Colonic mucosa (tissue), 4 donors: Measurements from ENCODE around the gene GSTM4. TPM values are rescaled to one million over a fixed set of nuclear protein-coding genes. Genes with fewer than 3 reads are reported as not detected.
"Not testable (repeated sequence)": the region's sequence is repeated elsewhere in the genome, so short reads cannot be mapped to it uniquely, and the experiment has no call there.

Experiments
- DNase-seq: peaks from one replicate; pipeline ENCODE4 v3.0.0-alpha.2; 2020
- H3K27ac ChIP-seq: fragments of 200-600 bp; one replicate; pipeline ENCODE4 v1.8.0; 2021
- H3K27me3 ChIP-seq: fragments of 200-600 bp; one replicate; pipeline ENCODE4 v1.8.0; 2021
- H3K36me3 ChIP-seq: fragments of 200-600 bp; one replicate; pipeline ENCODE4 v1.8.0; 2021
- H3K4me1 ChIP-seq: fragments of 200-600 bp; one replicate; pipeline ENCODE4 v1.8.0; 2021; ENCODE audit warnings: mild to moderate bottlenecking
- H3K4me3 ChIP-seq: fragments of 200-600 bp; one replicate; pipeline ENCODE4 v1.8.0; 2021
- H3K9ac ChIP-seq, 2 donors: one replicate each; pipeline ENCODE4 v1.7.0; 2013; ENCODE audit warnings: control low read depth in 2 of 2, low read depth in 2 of 2, low read length in 2 of 2
- H3K9me3 ChIP-seq: fragments of 200-600 bp; one replicate; pipeline ENCODE4 v1.8.0; 2021
- intact Hi-C: fragments of 100-400 bp; cut with DNase I; formaldehyde crosslinking; loops from one replicate; pipeline ENCODE4 v1.14.1; 2022
- total RNA-seq, 2 donors: library from RNA; stranded (reverse); fragmentation: NEBNext Ultra II Directional in 1 of 2; extraction: Animal tissue kit (Norgen Biotek cat#: 25700) in 1 of 2; gene quantifications; one replicate each; pipeline ENCODE4 v1.2.1, GENCODE V29; 2021
- TF ChIP-seq, protein P1 (sequence below): fragments of 200-600 bp; IDR thresholded peaks from one replicate; pipeline ENCODE4 v1.8.0; 2022; ENCODE audit warnings: antibody characterized with exemption, mild to moderate bottlenecking
- donor health status: healthy.
- donor health status: DM: no; HTN: no; CAD: no.
- donor health status: DM: no; HTN: no; CAD: no.

GSTM4 gene
- total RNA-seq, 2 donors from 2014 or later, result 62.6 to 77.4 TPM

DNA sequence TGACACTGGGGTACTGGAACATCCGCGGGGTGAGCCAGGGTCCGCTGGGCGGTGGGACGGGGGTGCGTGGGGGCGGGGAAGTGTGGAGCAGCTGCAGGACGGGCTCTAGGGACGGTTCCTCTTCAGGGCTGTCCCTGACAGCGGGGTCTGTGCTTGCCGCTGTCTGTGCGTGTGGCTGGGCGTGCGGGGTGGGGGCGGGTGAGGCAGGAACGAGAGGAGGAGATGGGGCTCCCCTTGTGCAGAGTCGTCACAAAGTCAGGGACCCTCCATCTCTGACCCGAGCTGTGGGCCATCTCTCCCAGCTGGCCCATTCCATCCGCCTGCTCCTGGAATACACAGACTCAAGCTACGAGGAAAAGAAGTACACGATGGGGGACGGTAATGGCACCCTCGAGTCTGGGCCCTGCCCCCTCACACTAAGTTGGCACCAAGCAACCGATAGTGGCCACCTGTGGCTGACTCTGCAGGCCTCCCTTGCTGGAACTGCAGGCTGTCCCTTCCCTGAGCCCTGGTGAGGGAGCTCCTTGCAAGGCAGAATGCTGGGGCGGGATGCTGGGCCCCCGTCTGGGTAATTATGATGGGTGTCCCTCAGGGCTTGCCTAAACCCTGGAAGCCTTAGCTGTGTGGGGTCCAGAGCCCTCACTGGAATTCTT lies 12.3 kb downstream of the GSTM4 start:
- Histone ChIP-seq H3K4me3 (peak overlapping the region; percentile 40), H3K27ac (no peak overlapping the region), H3K36me3 (no peaks in the 10 kb centered on the region), H3K27me3 (no peaks in the 10 kb centered on the region), H3K4me1 (no peaks in the 10 kb centered on the region), H3K9ac (peak overlapping the region; percentile 62 to 68), H3K9me3 (no peaks in the 10 kb centered on the region)
- TF ChIP-seq, protein P1, sequence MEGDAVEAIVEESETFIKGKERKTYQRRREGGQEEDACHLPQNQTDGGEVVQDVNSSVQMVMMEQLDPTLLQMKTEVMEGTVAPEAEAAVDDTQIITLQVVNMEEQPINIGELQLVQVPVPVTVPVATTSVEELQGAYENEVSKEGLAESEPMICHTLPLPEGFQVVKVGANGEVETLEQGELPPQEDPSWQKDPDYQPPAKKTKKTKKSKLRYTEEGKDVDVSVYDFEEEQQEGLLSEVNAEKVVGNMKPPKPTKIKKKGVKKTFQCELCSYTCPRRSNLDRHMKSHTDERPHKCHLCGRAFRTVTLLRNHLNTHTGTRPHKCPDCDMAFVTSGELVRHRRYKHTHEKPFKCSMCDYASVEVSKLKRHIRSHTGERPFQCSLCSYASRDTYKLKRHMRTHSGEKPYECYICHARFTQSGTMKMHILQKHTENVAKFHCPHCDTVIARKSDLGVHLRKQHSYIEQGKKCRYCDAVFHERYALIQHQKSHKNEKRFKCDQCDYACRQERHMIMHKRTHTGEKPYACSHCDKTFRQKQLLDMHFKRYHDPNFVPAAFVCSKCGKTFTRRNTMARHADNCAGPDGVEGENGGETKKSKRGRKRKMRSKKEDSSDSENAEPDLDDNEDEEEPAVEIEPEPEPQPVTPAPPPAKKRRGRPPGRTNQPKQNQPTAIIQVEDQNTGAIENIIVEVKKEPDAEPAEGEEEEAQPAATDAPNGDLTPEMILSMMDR, result no peak
- DNase-seq, result no peak
- intact Hi-C loops, result no loop called here

DNA sequence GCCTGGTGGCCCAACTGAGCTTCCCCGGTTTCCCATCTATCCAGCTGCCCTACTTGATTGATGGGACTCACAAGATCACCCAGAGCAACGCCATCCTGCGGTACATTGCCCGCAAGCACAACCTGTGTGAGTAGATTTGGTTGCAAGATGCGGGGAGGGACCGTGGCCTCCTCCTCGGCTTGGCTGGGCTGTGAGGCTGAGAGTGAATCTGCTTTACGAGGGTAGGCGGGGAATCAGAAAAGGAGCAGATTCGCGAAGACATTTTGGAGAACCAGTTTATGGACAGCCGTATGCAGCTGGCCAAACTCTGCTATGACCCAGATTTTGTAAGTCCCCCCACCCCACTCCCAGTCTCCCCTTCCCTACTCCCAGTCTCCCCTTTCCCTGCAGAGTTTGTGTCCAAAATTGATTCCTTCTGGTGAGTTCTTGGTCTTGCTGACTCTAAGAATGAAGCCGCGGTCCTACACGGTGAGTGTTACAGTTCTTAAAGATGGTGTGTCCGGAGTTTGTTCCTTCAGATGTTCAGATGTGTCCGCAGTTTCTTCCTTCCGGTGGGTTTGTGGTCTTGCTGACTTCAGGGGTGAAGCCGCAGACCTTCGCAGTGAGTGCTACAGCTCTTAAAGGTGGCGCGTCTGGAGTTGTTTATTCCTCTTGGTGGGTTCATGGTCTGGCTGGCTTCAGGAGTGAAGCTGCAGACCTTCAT lies 13.5 kb downstream of the GSTM4 start:
- Histone ChIP-seq H3K27ac (no peak overlapping the region), H3K9ac (no peak overlapping the region), H3K4me1 (no peaks in the 10 kb centered on the region), H3K4me3 (no peak overlapping the region), H3K27me3 (no peaks in the 10 kb centered on the region), H3K36me3 (no peaks in the 10 kb centered on the region), H3K9me3 (no peaks in the 10 kb centered on the region)
- DNase-seq, result no peak
- intact Hi-C loops, result no loop called here
- TF ChIP-seq, protein P1, result no peak

DNA sequence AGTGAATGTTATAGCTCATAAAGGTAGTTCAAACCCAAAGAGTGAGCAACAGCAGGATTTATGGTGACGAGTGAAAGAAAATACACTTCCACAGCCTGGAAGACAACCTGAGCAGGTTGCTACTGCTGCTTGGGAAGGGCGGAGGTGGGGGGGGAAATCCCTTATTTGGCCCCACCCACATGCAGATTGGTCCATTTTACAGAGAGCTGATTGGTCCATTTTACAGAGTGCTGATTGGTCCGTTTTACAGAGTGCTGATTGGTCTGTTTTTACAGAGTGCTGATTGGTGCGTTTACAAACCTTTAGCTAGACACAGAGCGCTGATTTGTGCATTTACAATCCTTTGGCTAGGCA lies 14.0 kb downstream of the GSTM4 start:
- H3K27me3 ChIP-seq, H3K4me1 ChIP-seq, H3K4me3 ChIP-seq, intact Hi-C loops, H3K36me3 ChIP-seq, H3K9ac ChIP-seq, H3K27ac ChIP-seq, DNase-seq, H3K9me3 ChIP-seq: not testable (repeated sequence)

DNA sequence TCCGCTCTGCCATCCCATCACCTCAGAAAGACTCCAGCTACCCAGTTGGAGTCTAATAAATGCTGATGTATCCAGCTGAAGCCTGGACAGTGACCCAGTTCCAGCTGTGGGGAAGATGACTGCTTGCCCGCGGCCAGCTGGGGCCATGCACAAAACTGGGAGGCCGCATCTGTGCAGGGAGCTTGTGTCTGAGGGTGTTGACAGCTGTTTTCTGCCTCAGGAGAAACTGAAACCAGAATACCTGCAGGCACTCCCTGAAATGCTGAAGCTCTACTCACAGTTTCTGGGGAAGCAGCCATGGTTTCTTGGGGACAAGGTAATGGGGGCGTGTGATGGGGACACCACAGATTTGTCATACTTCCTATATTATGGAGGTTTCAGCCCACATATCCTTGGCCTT lies 15.2 kb downstream of the GSTM4 start:
- H3K4me3 ChIP-seq, result no peak overlapping the region
- DNase-seq, result no peak
- TF ChIP-seq, protein P1, result no peak
- H3K27me3 ChIP-seq, result no peaks in the 10 kb centered on the region
- H3K36me3 ChIP-seq, result no peaks in the 10 kb centered on the region
- no peak overlapping the region for H3K9ac ChIP-seq
- no peak overlapping the region for H3K27ac ChIP-seq
- H3K9me3 ChIP-seq, result no peaks in the 10 kb centered on the region
- no peaks in the 10 kb centered on the region for H3K4me1 ChIP-seq
- intact Hi-C loops, result no loop called here

DNA sequence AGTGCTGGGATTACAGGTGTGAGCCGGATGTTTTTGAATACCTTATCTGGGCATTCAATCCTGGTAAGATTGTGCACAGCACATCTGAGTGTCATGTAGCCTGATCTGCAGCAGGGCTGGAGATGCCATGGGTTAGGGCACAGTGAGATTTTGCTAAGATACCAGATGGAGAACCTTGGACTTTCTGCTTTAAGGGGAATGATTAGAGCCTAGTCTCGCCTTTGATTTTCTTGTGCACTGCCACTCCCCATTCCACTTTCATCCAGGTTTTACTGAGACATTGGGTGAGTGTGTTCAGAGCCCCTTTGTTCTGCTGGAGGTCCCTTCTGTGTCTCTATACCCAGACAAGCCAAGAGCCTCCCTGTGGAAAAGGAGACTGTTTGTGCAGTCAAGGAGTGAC lies 18.0 kb downstream of the GSTM4 start:
- H3K36me3 ChIP-seq, H3K4me3 ChIP-seq, DNase-seq, H3K4me1 ChIP-seq, intact Hi-C loops, H3K27me3 ChIP-seq, H3K9me3 ChIP-seq, H3K27ac ChIP-seq, H3K9ac ChIP-seq: not testable (repeated sequence)

DNA sequence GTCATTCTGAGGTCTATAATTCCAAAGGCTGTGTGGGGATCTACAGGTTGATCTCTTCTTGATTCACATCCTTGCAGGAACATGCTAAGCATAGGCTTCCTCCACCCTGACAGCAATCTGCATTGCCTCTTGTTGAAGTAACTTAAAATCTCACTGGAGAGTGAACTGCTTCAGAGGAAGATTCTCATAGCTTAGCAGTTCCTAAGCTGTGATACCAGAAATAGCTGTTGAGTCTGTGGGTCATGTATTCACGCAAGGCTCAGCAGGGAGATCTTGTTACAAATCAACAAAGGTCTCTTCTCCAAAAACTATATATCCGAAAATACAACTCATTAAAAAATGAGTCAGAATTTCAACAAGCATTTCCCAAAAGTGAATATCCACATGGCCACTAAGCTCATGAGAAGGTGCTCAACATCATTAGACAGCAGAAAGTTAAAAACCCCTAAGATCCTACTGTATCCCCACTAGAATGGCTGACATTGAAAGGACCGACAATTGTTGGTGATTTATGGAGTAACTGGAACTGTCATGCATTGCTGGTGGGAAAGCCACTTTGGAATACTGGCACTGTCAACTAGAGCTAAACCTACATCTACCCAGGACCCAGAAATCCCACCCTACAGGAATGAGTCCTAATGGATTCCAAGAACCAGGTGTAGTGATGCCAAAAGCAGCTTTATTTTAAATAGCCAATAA lies 20.9 kb downstream of the GSTM4 start:
- H3K27ac ChIP-seq, H3K9ac ChIP-seq, H3K4me1 ChIP-seq, H3K36me3 ChIP-seq, DNase-seq, H3K4me3 ChIP-seq, intact Hi-C loops, H3K27me3 ChIP-seq, H3K9me3 ChIP-seq: not testable (repeated sequence)

DNA sequence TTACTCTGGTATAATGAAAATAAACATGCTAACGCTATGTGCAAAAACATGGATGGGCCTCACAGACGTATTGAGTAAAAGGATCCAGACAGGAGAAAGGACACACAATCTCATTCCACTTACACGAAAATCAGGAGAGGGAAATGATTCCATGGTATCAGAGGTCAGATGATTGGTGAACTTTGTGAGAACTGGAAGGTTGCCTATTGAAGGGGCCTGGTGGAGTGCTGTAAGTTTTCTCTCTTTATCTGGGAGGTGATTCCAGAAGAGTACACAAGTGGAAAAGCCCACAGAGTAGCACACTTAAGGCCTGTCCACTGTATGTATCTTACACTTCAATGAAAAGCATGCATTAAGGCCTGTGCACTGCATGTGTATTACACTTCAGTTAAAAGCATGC lies 21.6 kb downstream of the GSTM4 start:
- Histone ChIP-seq H3K4me1 (no peaks in the 10 kb centered on the region), H3K9me3 (no peaks in the 10 kb centered on the region), H3K36me3 (no peaks in the 10 kb centered on the region), H3K27me3 (no peaks in the 10 kb centered on the region), H3K27ac (no peak overlapping the region), H3K4me3 (no peak overlapping the region), H3K9ac (no peak overlapping the region)
- DNase-seq, result no peak
- TF ChIP-seq, protein P1, result no peak
- intact Hi-C loops, result no loop called here

DNA sequence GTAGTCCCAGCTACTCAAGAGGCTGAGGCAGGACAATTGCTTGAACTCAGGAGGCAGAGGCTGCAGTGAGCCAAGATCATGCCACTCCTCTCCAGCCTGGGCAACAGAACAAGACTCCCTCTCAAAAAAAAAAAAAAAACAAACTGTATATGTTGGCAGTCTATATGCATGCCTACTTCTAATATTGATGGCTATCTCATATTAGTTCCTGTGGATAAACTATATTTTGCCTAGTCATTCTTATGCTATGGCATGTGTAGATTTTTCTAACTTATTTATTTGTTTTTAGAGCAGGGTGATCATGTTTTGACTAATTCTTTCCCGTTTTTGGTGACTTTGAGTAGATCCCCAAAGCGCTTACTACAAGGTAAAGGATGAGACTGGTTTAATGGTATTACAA lies 22.7 kb downstream of the GSTM4 start:
- H3K9ac ChIP-seq, H3K4me3 ChIP-seq, DNase-seq, H3K9me3 ChIP-seq, H3K27ac ChIP-seq, H3K27me3 ChIP-seq, H3K36me3 ChIP-seq, H3K4me1 ChIP-seq, intact Hi-C loops: not testable (repeated sequence)

DNA sequence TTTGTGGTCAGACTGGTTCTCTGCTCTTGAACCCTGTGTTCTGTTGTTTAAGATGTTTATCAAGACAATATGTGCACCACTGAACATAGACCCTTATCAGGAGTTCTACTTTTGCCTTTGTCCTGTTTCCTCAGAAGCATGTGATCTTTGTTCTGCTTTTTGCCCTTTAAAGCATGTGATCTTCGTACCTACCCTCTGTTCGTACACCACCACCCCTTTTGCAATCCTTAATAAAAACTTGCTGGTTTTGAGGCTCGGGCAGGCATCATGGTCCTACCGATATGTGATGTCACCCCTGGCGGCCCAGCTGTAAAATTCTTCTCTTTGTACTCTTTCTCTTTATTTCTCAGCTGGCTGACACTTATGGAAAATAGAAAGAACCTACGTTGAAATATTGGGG lies 28.9 kb downstream of the GSTM4 start:
- H3K9me3 ChIP-seq, H3K27me3 ChIP-seq, H3K27ac ChIP-seq, H3K36me3 ChIP-seq, H3K9ac ChIP-seq, DNase-seq, H3K4me1 ChIP-seq, intact Hi-C loops, H3K4me3 ChIP-seq: not testable (repeated sequence)
